SU-DHL-6 (cell line): ENCODE measurements around the gene COL1A1.

Experiments
- EZH2phosphoT487 ChIP-seq: fragments of 200-600 bp; sonication (generic), shearing (Covaris generic); conservative IDR thresholded peaks from 2 replicates; pipeline ENCODE4 v1.6.1; 2018; ENCODE audit warnings: mild to moderate bottlenecking, antibody characterized with exemption, low read length, moderate library complexity, mixed read lengths
- TF ChIP-seq, protein P1 (sequence below): fragments of 200-600 bp; sonication (generic); IDR thresholded peaks from one replicate; pipeline ENCODE4 v1.5.1; 2017; ENCODE audit warnings: antibody characterized with exemption, mild to moderate bottlenecking, low read length, moderate library complexity; ENCODE audit not compliant: insufficient read depth, poor library complexity, severe bottlenecking

- TF ChIP-seq, protein P1, sequence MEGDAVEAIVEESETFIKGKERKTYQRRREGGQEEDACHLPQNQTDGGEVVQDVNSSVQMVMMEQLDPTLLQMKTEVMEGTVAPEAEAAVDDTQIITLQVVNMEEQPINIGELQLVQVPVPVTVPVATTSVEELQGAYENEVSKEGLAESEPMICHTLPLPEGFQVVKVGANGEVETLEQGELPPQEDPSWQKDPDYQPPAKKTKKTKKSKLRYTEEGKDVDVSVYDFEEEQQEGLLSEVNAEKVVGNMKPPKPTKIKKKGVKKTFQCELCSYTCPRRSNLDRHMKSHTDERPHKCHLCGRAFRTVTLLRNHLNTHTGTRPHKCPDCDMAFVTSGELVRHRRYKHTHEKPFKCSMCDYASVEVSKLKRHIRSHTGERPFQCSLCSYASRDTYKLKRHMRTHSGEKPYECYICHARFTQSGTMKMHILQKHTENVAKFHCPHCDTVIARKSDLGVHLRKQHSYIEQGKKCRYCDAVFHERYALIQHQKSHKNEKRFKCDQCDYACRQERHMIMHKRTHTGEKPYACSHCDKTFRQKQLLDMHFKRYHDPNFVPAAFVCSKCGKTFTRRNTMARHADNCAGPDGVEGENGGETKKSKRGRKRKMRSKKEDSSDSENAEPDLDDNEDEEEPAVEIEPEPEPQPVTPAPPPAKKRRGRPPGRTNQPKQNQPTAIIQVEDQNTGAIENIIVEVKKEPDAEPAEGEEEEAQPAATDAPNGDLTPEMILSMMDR, result no peak
- no peak for TF ChIP-seq EZH2phosphoT487
These were observed 36.5 kb upstream of the COL1A1 start for GRCh38 chr17:50237901-50238300.
